ENCODE measurements around the gene SAMM50. TPM values are rescaled to one million over a fixed set of nuclear protein-coding genes. Genes with fewer than 3 reads are reported as not detected.

Gene SAMM50
- total RNA-seq, 1 experiment from 2014 or later = 40.8 TPM

GRCh38 chr22:44023404-44024287, 68.4 kb downstream of the SAMM50 start:
- CTCF ChIA-PET = no interaction called here
- TSS peak; percentile 58 for BruUV-seq (replicated peaks)
- peak overlapping the region; percentile 74 for H3K27ac ChIP-seq (ENCODE audit: low read depth, low read length)

More at GRCh38 chr22:44023404-44024287, 68.4 kb downstream of the SAMM50 start:
- no peaks in the 10 kb centered on the region for H3K9me3 ChIP-seq (ENCODE audit: control insufficient read depth in 1 of 2, insufficient read depth in 1 of 2, low read depth in 1 of 2, low read length in 2 of 2)
- peak overlapping the region; percentile 83 for H3K9ac ChIP-seq (ENCODE audit: low read length)
- no peaks in the 10 kb centered on the region for H4K20me1 ChIP-seq (ENCODE audit: insufficient read depth)
- H3K36me3 ChIP-seq (ENCODE audit: control insufficient read depth in 1 of 2, insufficient read depth in 2 of 2, low read length in 2 of 2) = no peaks in the 10 kb centered on the region
- peaks cover 0 to 29% of the 10 kb centered on the region in 2 experiments; a peak in 2 of 4 replicates for H3K4me1 ChIP-seq (ENCODE audit: control insufficient read depth in 1 of 2, insufficient read depth in 2 of 2, low read length in 2 of 2)
- H3K27me3 ChIP-seq (ENCODE audit: insufficient read depth, low read length) = no peaks in the 10 kb centered on the region
- ChIA-PET POLR2A (no interaction called here), RAD21 (ENCODE audit: low non-redundant PET in 1 of 2, low total read pairs in 2 of 2, uncharacterized antibody in 2 of 2, unreplicated experiment in 2 of 2) (no interaction called here)
- intact Hi-C loops (cut with micrococcal nuclease) = no loop called here
- TF ChIP-seq ZFX (IDR thresholded peaks at IDR 0.05) (peak; percentile 62), ZBTB33 (IDR thresholded peaks at IDR 0.05; ENCODE audit: extremely low read depth, insufficient replicate concordance, low read length) (no peak), MAX (IDR thresholded peaks at IDR 0.05) (peak; percentile 69; the same call in 1 of the 2 replicates), ELF1 (IDR thresholded peaks at IDR 0.05; ENCODE audit: borderline replicate concordance, low read depth) (no peak), POLR2AphosphoS5 (IDR thresholded peaks at IDR 0.05; ENCODE audit: low read depth, low read length) (0 out of 2 replicates have a peak, but pooled peaks have one; percentile 17)
- ATAC-seq = peak; percentile 76
- no peak overlapping the region for H2AFZ ChIP-seq (ENCODE audit: low read depth, low read length, poor library complexity, severe bottlenecking)
- peak overlapping the region; percentile 60 to 67 for H3K4me3 ChIP-seq (replicated peaks in 1 of 2; ENCODE audit: low read depth in 1 of 2, low read length in 2 of 2)
- H3K79me2 ChIP-seq (ENCODE audit: insufficient read depth, low read length) = peaks cover 18% of the 10 kb centered on the region; the same call in 1 of the 2 replicates
- peak overlapping the region; percentile 80 for H3K4me2 ChIP-seq (ENCODE audit: low read length)
- no peak for DNase-seq (ENCODE audit: low read depth, low spot score)
- no peaks in the 10 kb centered on the region for H3K9me2 ChIP-seq (ENCODE audit: insufficient read depth)
